ENCODE data around the gene HYAL2.

Gene HYAL2

DNA sequence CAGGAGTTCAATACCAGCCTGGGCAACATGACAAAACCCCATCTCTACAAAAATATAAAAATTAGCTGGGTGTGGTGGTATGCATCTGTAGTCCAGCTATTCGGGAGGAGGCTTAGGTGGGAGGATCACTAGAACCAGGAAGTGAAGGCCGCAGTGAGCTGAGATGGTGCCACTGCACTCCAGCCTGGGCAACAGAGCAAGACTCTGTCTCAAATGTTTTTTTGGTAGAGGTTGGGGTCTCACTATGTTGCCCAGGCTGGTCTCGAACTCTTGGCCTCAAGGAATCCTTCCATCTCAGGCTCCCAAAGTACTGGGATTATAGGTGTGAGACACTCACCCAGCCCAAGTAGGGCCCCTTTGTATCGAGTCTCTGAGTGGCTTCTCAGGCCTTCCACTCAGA lies 28.5 kb downstream of the HYAL2 start:
- TF ChIP-seq, protein P1, sequence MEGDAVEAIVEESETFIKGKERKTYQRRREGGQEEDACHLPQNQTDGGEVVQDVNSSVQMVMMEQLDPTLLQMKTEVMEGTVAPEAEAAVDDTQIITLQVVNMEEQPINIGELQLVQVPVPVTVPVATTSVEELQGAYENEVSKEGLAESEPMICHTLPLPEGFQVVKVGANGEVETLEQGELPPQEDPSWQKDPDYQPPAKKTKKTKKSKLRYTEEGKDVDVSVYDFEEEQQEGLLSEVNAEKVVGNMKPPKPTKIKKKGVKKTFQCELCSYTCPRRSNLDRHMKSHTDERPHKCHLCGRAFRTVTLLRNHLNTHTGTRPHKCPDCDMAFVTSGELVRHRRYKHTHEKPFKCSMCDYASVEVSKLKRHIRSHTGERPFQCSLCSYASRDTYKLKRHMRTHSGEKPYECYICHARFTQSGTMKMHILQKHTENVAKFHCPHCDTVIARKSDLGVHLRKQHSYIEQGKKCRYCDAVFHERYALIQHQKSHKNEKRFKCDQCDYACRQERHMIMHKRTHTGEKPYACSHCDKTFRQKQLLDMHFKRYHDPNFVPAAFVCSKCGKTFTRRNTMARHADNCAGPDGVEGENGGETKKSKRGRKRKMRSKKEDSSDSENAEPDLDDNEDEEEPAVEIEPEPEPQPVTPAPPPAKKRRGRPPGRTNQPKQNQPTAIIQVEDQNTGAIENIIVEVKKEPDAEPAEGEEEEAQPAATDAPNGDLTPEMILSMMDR (conservative IDR thresholded peaks at IDR 0.05; ENCODE audit: low read depth), result no peak
- CTCF ChIA-PET, result no interaction called here
- peak overlapping the region; percentile 93 for H3K27ac ChIP-seq
- POLR2A ChIA-PET (ENCODE audit: low non-redundant PET), result interaction anchor here (0.6 kb wide), 1 partner anchor 32 kb away, joined by 3 read pairs; no protein-coding TSS in a partner anchor
- DNase-seq (ENCODE audit: low spot score), result no peak

DNA sequence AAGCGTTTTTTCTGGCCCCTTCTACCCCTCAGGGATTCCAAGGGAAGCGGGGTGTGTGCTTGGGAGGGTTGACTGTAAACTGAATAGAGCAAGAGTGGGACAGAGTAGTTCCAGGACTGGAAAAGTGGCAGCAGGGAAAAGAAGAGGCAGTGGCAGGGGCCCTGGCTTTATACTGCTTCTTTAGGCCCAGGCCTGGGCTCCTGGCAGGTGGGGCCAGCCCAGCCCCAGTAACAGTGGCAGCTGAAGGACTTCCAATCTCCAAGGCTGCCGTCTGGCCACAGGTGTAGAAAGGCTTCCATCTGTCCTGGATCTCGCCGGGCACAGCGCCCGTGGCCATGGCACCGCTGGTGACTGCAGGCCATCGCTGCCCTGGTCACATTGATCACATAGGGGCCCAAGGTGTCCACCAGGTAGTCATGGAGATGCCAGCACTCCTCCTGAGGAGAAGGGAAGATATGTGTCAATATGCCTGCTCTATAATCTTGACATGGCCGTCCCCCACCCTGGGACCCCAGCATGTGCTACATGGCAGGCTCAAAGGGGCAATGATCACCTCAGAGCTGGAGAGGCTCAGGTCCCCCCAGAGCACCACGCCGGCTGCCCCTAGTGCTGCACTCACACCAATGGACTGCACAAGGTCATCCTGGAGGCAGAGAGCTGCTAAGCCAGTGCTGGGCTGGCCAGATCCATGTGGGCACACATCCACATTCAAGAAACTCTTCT lies 29.3 kb downstream of the HYAL2 start:
- POLR2A ChIA-PET (ENCODE audit: low non-redundant PET), result no interaction called here
- peak overlapping the region; percentile 93 for H3K27ac ChIP-seq
- CTCF ChIA-PET, result no interaction called here
- DNase-seq (ENCODE audit: low spot score), result no peak
- TF ChIP-seq, protein P1 (conservative IDR thresholded peaks at IDR 0.05; ENCODE audit: low read depth), result no peak

DNA sequence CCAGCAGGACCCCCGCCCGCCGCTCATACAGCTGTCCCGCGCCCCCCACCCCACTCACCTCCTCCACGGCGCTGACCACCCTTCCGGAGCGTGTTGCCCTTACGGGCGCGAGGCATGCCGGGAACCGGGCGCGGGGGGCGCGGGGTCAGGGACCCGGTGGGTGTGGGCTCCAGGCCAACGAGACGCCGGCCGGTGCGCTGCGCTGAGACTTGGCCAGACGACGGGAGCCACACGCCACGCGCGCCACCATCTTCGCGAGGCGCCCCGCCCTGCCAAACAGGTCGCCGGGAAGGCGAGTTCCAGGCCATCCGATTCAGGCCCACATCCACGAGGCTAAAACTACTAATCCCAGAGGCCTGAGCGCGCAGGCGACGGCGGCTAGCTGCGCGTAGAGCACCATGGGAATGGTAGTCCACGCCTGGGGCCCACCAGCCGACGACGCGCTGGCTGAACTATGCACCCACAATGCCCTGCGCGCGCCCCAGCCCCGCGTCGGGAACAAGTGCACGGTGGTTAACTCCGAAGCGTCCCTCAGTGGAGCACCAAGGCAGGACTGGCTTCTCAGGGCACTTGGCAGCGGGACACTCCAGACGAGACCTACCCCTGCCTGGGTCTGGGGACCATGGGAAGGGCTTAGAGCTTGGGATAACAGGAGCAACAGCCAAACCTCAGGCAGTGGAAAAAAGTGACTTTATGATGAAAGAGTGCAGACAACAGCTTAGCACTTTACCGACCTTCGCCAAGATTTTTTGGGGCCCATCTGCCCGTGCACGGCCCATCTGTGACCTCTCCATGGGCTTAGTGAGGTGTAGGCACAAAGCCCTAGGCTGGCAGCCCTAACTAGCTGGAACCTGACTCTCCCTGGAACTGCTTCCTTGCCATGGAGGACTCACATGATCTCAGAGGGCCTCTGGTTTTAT lies 30.1 kb downstream of the HYAL2 start, which contains the start of gene IFRD2:
Gene IFRD2 (minus strand): TSS at position 271 of the 920 bp plus-strand sequence. CDS start 155 bp downstream, at position 116.
- TF ChIP-seq, protein P1 (conservative IDR thresholded peaks at IDR 0.05; ENCODE audit: low read depth), result no peak
- peak within 1 kb of the TSS; percentile 93 for H3K27ac ChIP-seq
- ChIA-PET CTCF (interaction anchor here (1.1 kb wide), 1 partner anchor 32 kb away, joined by 4 read pairs; no protein-coding TSS in a partner anchor), POLR2A (ENCODE audit: low non-redundant PET) (no interaction called here)
- DNase-seq (ENCODE audit: low spot score), result peak; percentile 74

DNA sequence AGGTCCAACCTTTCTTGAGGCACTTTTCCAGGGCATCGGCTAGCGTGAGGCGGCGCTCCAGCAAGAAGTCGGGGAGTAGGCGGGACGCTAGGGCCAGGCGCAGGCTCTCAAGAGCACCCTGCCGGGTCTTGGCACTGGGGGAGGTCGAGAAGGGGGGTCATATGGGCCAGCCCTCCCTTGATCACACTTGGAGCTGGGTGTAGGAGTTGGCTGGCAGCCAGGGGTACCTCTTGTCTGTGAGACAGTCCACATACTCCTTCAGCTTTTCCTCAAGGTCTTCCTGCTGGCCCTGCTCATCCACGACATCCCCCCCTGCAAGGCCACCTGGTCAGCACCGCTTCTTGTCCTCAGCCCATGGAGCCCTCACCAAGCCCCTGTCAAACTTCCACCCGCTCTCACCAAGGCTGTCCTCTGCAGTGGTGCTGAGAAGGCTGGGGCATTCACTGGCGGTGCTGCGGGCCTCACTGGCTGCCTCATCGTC lies 32.3 kb downstream of the HYAL2 start:
- POLR2A ChIA-PET (ENCODE audit: low non-redundant PET), result no interaction called here
- CTCF ChIA-PET, result no interaction called here
- peak overlapping the region; percentile 93 for H3K27ac ChIP-seq
- TF ChIP-seq, protein P1 (conservative IDR thresholded peaks at IDR 0.05; ENCODE audit: low read depth), result no peak
- DNase-seq (ENCODE audit: low spot score), result no peak

DNA sequence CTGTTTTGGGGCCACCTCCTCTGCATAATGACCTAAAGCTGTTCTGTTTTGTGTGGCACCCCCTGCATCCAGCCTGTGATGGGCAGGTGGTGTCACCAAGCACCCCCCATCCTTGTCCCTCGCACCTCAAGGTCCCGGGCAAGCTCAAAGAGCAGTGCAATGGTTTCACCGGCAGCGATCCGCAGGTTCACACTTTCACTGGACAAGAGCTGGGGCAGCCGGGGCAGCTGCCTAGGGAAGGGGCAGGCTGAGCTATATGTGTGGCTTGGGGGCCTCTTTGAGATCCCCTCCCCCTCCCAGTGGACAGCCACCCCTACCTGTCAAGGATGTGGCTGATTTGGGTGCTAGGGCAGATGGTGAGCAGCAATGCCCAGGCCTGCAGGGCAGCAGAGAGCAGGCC lies 33.4 kb downstream of the HYAL2 start:
- TF ChIP-seq, protein P1 (conservative IDR thresholded peaks at IDR 0.05; ENCODE audit: low read depth), result no peak
- ChIA-PET POLR2A (ENCODE audit: low non-redundant PET) (no interaction called here), CTCF (no interaction called here)
- peak overlapping the region; percentile 93 for H3K27ac ChIP-seq
- DNase-seq (ENCODE audit: low spot score), result no peak

DNA sequence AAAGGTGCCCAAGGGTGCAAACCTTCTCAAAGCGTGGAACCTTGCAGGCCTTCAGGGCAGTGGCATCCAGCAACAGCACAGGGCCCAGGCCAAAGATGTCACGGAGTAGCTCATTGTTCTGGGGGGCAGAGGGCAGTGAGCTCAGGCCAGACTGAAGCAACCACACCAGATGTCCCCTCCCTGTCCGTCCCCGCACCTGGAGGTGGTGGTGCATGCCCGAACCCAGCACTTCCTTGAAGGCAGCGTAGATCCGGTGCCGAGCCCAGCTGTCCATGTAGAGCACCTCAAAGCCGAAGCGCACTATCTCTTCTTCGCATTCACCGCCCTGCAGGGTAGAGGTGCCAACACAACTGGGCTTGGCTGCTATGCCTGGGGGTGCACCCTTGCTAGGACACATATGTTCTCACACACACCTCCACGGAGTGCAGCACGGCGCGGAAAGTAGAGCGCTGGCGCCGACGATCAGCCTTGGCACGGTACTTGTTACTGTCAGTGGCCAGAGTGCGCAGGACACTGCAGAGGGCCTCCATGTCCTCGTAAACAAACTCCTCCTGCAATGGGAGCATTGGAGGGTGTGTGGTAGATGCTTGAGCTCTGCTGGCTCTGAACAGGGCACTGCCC lies 34.0 kb downstream of the HYAL2 start:
- TF ChIP-seq, protein P1 (conservative IDR thresholded peaks at IDR 0.05; ENCODE audit: low read depth), result no peak
- POLR2A ChIA-PET (ENCODE audit: low non-redundant PET), result no interaction called here

More for the DNA sequence above, 34.0 kb downstream of the HYAL2 start:
- CTCF ChIA-PET, result interaction anchor here (0.6 kb wide), 1 partner anchor 52 kb away, joined by 3 read pairs; the partner anchor contains the start of gene RASSF1
- no peak for DNase-seq (ENCODE audit: low spot score)
- H3K27ac ChIP-seq, result peak overlapping the region; percentile 93; the same call in 1 of the 2 replicates
